HK-2 (cell line): ENCODE results near the gene MEA1.
"Not testable (repeated sequence)": the region's sequence is repeated elsewhere in the genome, so short reads cannot be mapped to it uniquely, and the experiment has no call there.

Experiments used
- DNase-seq: peaks from one replicate; pipeline ENCODE4 v3.0.0-alpha.2; 2018; ENCODE audit not compliant: unreplicated experiment

MEA1 gene

DNA sequence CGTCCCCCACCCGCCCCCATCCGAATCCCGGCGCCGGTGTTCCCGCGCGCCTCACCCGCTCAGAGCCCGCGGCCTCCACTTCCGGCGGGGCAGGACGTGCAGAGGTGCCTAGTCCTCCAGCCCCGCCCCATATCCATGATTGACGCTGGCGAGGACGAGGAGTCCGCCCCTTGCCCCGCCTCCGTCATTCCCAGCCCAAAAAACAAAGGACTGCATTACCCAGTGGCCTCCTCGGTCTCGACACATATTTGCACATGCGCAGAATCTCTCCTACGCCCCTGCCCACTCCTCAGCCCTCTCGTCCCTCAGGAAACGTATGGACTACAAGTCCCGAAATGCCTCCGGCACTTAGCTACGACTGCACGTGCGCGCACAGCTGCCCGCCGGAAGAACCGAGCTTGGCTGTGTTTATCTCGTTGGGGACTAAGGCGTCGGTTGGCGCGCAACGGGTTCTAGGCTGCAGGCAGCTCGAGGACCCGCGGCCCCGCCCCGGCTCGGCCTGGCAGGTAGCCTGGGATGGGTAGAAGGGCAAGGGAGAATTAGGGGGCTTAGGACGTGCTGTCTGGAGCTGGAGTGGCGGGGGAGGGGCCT is at the start of gene MEA1, which contains the start of gene KLHDC3:
MEA1 (minus strand) TSS at position 104 of the 591 bp plus-strand sequence. CDS start 133 bp downstream, outside the sequence.
KLHDC3 (plus strand) TSS at position 407 of the 591 bp plus-strand sequence. CDS start 2,944 bp downstream, outside the sequence.
- peak; percentile 99 for DNase-seq

DNA sequence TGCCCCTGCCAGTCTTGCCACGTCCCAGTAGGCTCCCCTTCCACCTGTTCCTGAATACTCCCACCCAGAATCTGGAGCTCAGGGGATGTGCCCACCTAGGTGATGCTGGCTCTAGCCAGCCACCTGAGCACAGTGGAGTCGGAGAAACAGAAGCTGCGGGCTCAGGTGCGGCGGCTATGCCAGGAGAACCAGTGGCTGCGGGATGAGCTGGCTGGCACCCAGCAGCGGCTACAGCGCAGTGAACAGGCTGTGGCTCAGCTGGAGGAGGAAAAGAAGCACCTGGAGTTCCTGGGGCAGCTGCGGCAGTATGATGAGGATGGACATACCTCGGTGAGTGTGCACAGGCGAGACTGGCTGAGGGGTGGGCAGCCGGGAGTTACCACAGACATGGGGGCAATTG is 49.1 kb upstream of the MEA1 start:
- DNase-seq = no peak

- no peak for DNase-seq
Observed at GRCh38 chr6:43061861-43062260, 48.1 kb upstream of the MEA1 start.

GRCh38 chr6:43060755-43061633 is 47.2 kb upstream of the MEA1 start:
- DNase-seq = no peak

GRCh38 chr6:43060034-43060754 is 46.4 kb upstream of the MEA1 start:
- no peak for DNase-seq

DNA sequence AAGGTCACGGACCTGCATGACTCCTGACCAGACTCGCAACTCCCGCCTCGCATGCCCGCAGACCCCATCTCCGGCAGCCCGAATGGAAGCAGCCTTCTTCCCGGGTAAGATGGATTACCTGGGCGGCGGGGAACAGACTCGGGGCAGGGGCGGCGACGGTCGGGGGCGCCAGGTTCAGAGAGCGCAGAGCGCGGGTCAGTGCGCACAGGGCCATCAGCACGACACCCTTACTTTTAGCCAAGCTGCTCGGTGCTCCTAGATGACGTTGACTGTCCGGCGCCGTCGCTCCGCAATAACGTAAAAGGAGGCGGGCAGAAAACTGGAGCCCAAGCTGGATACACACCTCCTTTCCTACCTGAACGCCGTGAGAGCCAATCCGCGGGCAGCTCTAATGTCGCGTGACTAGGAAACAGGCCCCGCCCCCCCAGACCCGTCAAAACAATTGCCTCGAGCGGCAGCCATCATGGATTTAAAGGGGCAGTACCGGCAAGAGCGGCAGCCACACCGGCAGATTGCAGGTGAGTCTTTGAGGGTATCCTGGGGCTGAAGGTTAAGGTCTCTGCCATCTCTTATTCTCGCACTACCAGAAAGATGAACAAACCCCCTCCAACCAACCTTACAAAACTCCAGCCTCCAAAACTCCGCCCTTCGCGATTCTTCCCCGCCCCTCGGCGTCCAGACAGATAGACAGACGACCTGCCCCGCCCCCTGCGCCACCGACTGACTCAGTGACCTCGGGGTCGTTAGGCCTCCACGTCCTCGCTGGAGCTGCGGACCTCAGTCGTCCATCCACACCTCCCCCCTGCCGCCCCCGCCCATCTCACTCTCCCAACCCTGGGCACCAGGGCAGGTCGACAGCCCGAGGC is 45.7 kb upstream of the MEA1 start, which contains the start of the genes KLC4 and MRPL2:
KLC4 (plus strand) TSS at position 464 of the 866 bp plus-strand sequence. CDS start 1,705 bp downstream, outside the sequence.
MRPL2 (minus strand) TSS at position 267 of the 866 bp plus-strand sequence; CDS start at position 214, 53 bp downstream.
- DNase-seq = peak; percentile 98

- no peak for DNase-seq
Observed at GRCh38 chr6:43058531-43058930, 44.8 kb upstream of the MEA1 start.

GRCh38 chr6:43055966-43056365 is 42.2 kb upstream of the MEA1 start:
- DNase-seq = no peak

GRCh38 chr6:43054206-43054943 is 40.6 kb upstream of the MEA1 start:
- no peak for DNase-seq

GRCh38 chr6:43053545-43054205 is 39.9 kb upstream of the MEA1 start, which contains the start of gene CUL7:
Gene CUL7, minus strand, starts transcription at chr6:43053851. Its CDS starts 1,063 bp downstream, at chr6:43052788.
- DNase-seq = peak; percentile 95

DNA sequence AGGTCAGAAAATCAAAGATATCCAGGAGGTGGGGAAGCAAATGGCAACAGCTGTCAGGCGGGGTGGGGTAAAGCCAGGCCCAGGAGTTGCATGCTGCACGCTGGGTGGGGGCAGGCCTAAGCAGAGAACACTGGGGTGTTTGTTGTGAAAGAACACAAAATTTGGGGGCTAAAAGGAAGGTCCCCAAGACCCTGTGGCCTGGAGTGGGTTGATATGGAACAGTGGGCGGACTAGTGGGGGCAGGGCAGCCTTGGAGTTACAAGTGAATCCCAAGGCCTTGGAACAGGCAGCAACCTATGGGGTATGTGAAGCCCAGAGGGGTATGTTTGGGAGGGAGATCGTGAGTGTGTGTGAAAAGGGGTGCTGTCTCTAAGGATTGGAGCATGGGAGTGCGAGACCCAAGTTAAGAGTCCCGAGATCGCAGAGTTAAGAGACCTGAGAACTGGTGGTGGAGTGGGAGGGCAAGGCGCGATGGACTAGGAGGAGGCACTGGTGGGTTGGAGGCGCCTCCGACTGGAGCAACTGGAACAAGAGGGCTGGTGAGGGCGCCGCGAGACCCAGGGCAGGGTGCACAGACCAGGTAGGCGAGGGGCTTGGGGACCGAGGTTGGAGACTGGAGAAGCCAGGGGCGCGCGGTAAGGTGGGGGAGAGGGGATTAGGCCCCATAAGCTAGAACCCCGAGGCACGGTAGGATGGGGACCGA is 39.2 kb upstream of the MEA1 start:
- DNase-seq = peak; percentile 53

DNA sequence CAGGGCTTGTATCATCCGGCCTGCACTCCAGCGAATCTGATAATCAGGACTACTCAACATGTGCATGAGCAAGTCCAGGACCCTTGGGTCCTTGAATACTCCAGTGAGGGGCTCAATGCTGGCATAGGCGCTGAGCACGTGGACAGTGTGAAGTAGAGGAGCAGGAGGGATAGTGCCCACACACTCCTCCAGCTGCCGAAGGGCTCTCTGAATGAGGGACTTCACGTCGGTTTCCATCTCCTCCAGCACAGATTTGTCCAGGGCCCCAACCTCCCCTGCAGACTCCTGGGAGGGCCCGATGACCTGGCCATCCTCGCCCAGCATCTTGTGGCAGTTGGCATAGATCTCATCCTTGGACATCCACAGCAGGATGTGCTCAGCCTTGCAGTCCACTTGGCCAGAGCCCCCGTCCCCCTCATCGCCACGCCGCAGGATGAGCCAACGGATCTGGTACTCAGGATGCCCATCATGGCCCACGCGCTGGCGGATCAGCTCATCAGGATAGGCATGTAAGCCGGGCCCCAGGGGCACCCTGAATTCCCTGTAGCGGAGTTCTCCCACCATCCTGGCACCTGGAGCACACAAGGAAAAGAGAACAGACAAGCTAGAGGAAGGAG is 38.6 kb upstream of the MEA1 start:
- DNase-seq = no peak

DNA sequence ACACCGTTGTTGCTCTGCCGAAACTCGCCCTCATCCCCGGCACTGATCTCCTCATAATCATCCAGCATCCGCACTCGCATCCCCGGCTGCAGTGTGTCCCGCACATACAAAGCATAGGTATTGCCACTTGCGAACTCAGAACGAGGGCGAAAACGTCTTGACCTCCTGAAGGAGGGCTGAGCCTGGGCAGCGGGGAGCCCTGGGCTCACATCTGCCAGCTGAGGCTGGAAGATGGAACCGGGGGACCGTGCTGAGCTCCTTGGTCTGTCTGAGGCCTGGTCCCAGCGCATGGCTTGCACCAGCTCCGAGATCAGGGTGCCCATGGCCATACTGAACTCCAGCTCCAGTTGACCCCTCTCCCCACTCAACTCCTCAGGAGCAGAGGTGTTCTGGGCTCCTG is 37.2 kb upstream of the MEA1 start:
- no peak for DNase-seq

DNA sequence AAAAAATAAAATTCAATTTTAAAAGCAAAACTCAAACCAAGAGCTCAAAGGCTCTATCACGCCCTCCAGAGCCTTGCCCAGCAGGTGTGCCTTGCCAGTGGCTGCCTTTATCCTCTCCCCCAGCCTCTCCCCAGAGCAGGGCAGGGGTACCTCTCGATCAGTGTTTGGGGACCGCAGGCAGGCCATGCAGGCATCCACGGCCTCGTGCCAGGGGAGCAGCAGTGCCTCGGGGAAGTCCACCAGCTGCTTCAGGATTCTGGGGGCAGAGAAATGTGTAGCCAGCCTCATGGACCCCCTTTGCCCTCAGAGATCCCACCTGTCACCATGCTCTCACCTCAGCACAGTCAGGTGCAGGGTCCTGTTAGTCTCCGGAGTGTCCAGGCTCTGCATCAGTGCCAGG is 34.3 kb upstream of the MEA1 start:
- DNase-seq = no peak

- DNase-seq = no peak
Observed at GRCh38 chr6:43045371-43045930, 31.7 kb upstream of the MEA1 start.

DNA sequence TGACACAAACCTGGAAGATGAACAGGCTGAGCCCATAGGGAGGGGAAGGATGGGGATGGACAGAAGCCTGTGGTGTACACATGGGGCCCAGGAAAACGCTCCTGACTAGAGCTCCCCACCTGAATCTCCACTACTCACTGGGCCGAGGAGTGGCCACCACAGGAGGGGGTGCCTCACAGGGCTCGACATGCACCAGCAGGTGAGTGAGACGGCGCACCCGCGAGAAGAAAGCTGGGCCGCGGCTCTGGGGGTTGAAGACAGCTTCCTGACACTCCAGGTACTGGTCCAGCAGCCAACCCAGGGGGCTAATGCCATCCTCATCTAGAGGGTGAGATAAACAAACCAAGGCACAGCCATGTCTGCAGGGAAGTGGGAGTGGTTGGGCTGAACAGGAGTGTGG is 29.6 kb upstream of the MEA1 start:
- no peak for DNase-seq

- DNase-seq = not testable (repeated sequence)
Observed at GRCh38 chr6:43041475-43041874, 27.7 kb upstream of the MEA1 start.

DNA sequence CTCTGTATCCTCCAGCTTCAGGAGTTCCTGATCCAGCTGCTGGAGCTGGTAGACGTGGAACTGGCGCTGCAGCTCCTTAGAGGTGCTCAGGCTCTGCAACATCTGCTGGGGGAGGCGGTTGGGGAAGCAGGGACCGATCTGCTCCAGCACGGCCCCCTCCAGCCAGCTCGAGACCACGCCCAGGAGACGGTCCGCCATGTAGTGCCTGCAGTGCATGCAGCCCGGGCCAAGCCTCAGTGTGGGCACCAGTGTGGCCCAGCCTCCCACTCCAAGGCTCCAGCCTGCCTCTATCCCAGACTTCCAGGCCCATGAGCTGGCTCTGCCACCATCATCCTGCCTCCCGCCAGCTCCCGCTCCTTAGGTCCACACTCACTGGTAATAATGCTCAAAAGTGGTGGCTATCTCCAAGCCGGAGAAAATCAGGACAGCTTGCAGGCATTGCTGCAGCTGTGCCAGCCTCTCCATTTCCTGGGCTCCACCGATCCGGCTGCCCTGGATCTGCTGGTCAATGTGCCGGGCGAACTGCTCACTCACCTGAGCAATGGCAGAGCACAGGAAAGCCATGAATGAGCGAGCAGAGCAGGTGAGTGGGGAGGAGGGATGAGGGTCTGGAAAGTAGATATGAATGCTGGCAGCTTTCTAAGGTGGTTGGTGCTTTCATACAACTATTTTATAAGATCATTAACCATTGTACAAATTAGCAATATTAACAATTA is 27.0 kb upstream of the MEA1 start:
- DNase-seq = no peak
